ENCODE data around the gene RASD2.

RASD2 gene

GRCh38 chr22:35528927-35529326 is 11.7 kb upstream of the RASD2 start:
- no peaks in the 10 kb centered on the region for H3K36me3 ChIP-seq (ENCODE audit: control insufficient read depth in 1 of 2, insufficient read depth in 2 of 2, low read length in 2 of 2)
- H3K9ac ChIP-seq (ENCODE audit: low read length) = no peak overlapping the region
- no peak overlapping the region for H3K4ac ChIP-seq (ENCODE audit: low read depth, low read length)
- no peak overlapping the region for H3K4me2 ChIP-seq (ENCODE audit: low read length)
- no peaks in the 10 kb centered on the region for H3K27me3 ChIP-seq (ENCODE audit: insufficient read depth, low read length)
- H2AFZ ChIP-seq (ENCODE audit: insufficient read depth, low read length, poor library complexity) = no peak overlapping the region
- H3K79me1 ChIP-seq (ENCODE audit: low read length) = no peaks in the 10 kb centered on the region
- H3K79me2 ChIP-seq (ENCODE audit: control insufficient read depth, insufficient read depth, low read length, poor library complexity) = no peaks in the 10 kb centered on the region
- H2BK120ac ChIP-seq (ENCODE audit: insufficient read depth, low read length, poor library complexity) = no peak overlapping the region
- no CpG with 5 or more reads among the region's 2 CpGs for WGBS (ENCODE audit: extremely low coverage, insufficient coverage, insufficient read length)
- no peak overlapping the region for H2AK5ac ChIP-seq (ENCODE audit: low read length)
- H3K14ac ChIP-seq (ENCODE audit: low read length) = no peak overlapping the region
- no peak overlapping the region for H4K91ac ChIP-seq (ENCODE audit: low read depth, low read length)
- H3K23ac ChIP-seq (ENCODE audit: low read length) = no peak overlapping the region
- H3K27ac ChIP-seq (ENCODE audit: low read depth, low read length) = no peak overlapping the region
- DNase-seq = no peak
- H2BK12ac ChIP-seq (ENCODE audit: low read length) = no peak overlapping the region
- H4K12ac ChIP-seq (ENCODE audit: low read depth, low read length) = no peak overlapping the region
- no peak overlapping the region for H4K8ac ChIP-seq (ENCODE audit: low read depth, low read length)
- no peak overlapping the region for H2BK5ac ChIP-seq (ENCODE audit: low read depth, low read length, poor library complexity)
- no peaks in the 10 kb centered on the region for H3K4me1 ChIP-seq (ENCODE audit: control insufficient read depth in 1 of 2, insufficient read depth in 2 of 2, low read length in 2 of 2)
- no peak overlapping the region for H3K4me3 ChIP-seq (ENCODE audit: low read depth, low read length)
- H3K18ac ChIP-seq (ENCODE audit: low read length) = no peak overlapping the region
- peaks cover 1% of the 10 kb centered on the region for H3K9me3 ChIP-seq (ENCODE audit: insufficient read depth, low read depth, low read length)

GRCh38 chr22:35530700-35531099 is 9.9 kb upstream of the RASD2 start:
- Histone ChIP-seq H3K9ac (ENCODE audit: low read length) (no peak overlapping the region), H3K23ac (ENCODE audit: low read length) (no peak overlapping the region), H3K4me1 (ENCODE audit: control insufficient read depth in 1 of 2, insufficient read depth in 2 of 2, low read length in 2 of 2) (no peaks in the 10 kb centered on the region), H3K27ac (ENCODE audit: low read depth, low read length) (no peak overlapping the region), H3K9me3 (ENCODE audit: insufficient read depth, low read depth, low read length) (peaks cover 1% of the 10 kb centered on the region), H3K79me2 (ENCODE audit: control insufficient read depth, insufficient read depth, low read length, poor library complexity) (no peaks in the 10 kb centered on the region), H2BK5ac (ENCODE audit: low read depth, low read length, poor library complexity) (no peak overlapping the region), H3K14ac (ENCODE audit: low read length) (no peak overlapping the region), H4K8ac (ENCODE audit: low read depth, low read length) (no peak overlapping the region), H3K4me2 (ENCODE audit: low read length) (no peak overlapping the region), H4K91ac (ENCODE audit: low read depth, low read length) (no peak overlapping the region), H2BK120ac (ENCODE audit: insufficient read depth, low read length, poor library complexity) (no peak overlapping the region), H3K79me1 (ENCODE audit: low read length) (no peaks in the 10 kb centered on the region), H4K12ac (ENCODE audit: low read depth, low read length) (no peak overlapping the region), H2BK12ac (ENCODE audit: low read length) (no peak overlapping the region), H2AK5ac (ENCODE audit: low read length) (no peak overlapping the region), H3K36me3 (ENCODE audit: control insufficient read depth in 1 of 2, insufficient read depth in 2 of 2, low read length in 2 of 2) (no peaks in the 10 kb centered on the region), H3K27me3 (ENCODE audit: insufficient read depth, low read length) (no peaks in the 10 kb centered on the region), H3K4me3 (ENCODE audit: low read depth, low read length) (no peak overlapping the region), H3K4ac (ENCODE audit: low read depth, low read length) (no peak overlapping the region), H3K18ac (ENCODE audit: low read length) (no peak overlapping the region), H2AFZ (ENCODE audit: insufficient read depth, low read length, poor library complexity) (no peak overlapping the region)
- no CpG with 5 or more reads among the region's 4 CpGs for WGBS (ENCODE audit: extremely low coverage, insufficient coverage, insufficient read length)
- DNase-seq = no peak

- no peaks in the 10 kb centered on the region for H3K4me1 ChIP-seq (ENCODE audit: control insufficient read depth in 1 of 2, insufficient read depth in 2 of 2, low read length in 2 of 2)
- no peak overlapping the region for H3K9ac ChIP-seq (ENCODE audit: low read length)
- no peak overlapping the region for H4K91ac ChIP-seq (ENCODE audit: low read depth, low read length)
- H3K36me3 ChIP-seq (ENCODE audit: control insufficient read depth in 1 of 2, insufficient read depth in 2 of 2, low read length in 2 of 2) = no peaks in the 10 kb centered on the region
- no peak overlapping the region for H4K12ac ChIP-seq (ENCODE audit: low read depth, low read length)
- H3K9me3 ChIP-seq (ENCODE audit: insufficient read depth, low read depth, low read length) = peaks cover 1% of the 10 kb centered on the region
- H3K4me2 ChIP-seq (ENCODE audit: low read length) = no peak overlapping the region
- H4K8ac ChIP-seq (ENCODE audit: low read depth, low read length) = no peak overlapping the region
- H2AFZ ChIP-seq (ENCODE audit: insufficient read depth, low read length, poor library complexity) = no peak overlapping the region
- H2AK5ac ChIP-seq (ENCODE audit: low read length) = no peak overlapping the region
- WGBS (ENCODE audit: extremely low coverage, insufficient coverage, insufficient read length) = no CpG with 5 or more reads among the region's 6 CpGs
- no peaks in the 10 kb centered on the region for H3K79me2 ChIP-seq (ENCODE audit: control insufficient read depth, insufficient read depth, low read length, poor library complexity)
- H2BK120ac ChIP-seq (ENCODE audit: insufficient read depth, low read length, poor library complexity) = no peak overlapping the region
- H3K14ac ChIP-seq (ENCODE audit: low read length) = no peak overlapping the region
- H2BK5ac ChIP-seq (ENCODE audit: low read depth, low read length, poor library complexity) = no peak overlapping the region
- H3K4me3 ChIP-seq (ENCODE audit: low read depth, low read length) = no peak overlapping the region
- no peak overlapping the region for H3K18ac ChIP-seq (ENCODE audit: low read length)
- no peaks in the 10 kb centered on the region for H3K79me1 ChIP-seq (ENCODE audit: low read length)
- no peak overlapping the region for H2BK12ac ChIP-seq (ENCODE audit: low read length)
- no peak overlapping the region for H3K23ac ChIP-seq (ENCODE audit: low read length)
- DNase-seq = no peak
- no peaks in the 10 kb centered on the region for H3K27me3 ChIP-seq (ENCODE audit: insufficient read depth, low read length)
- no peak overlapping the region for H3K27ac ChIP-seq (ENCODE audit: low read depth, low read length)
- no peak overlapping the region for H3K4ac ChIP-seq (ENCODE audit: low read depth, low read length)
These were observed 9.4 kb upstream of the RASD2 start for GRCh38 chr22:35531202-35531601.

- H2AK5ac ChIP-seq (ENCODE audit: low read length) = no peak overlapping the region
- peaks cover 1% of the 10 kb centered on the region for H3K9me3 ChIP-seq (ENCODE audit: insufficient read depth, low read depth, low read length)
- H4K91ac ChIP-seq (ENCODE audit: low read depth, low read length) = no peak overlapping the region
- no peak overlapping the region for H3K23ac ChIP-seq (ENCODE audit: low read length)
- H3K4ac ChIP-seq (ENCODE audit: low read depth, low read length) = no peak overlapping the region
- H4K8ac ChIP-seq (ENCODE audit: low read depth, low read length) = no peak overlapping the region
- no peak overlapping the region for H3K27ac ChIP-seq (ENCODE audit: low read depth, low read length)
- no peaks in the 10 kb centered on the region for H3K79me1 ChIP-seq (ENCODE audit: low read length)
- H3K36me3 ChIP-seq (ENCODE audit: control insufficient read depth in 1 of 2, insufficient read depth in 2 of 2, low read length in 2 of 2) = no peaks in the 10 kb centered on the region
- H2BK5ac ChIP-seq (ENCODE audit: low read depth, low read length, poor library complexity) = no peak overlapping the region
- H3K18ac ChIP-seq (ENCODE audit: low read length) = no peak overlapping the region
- no CpG with 5 or more reads among the region's 2 CpGs for WGBS (ENCODE audit: extremely low coverage, insufficient coverage, insufficient read length)
- H4K12ac ChIP-seq (ENCODE audit: low read depth, low read length) = no peak overlapping the region
- no peak overlapping the region for H2BK120ac ChIP-seq (ENCODE audit: insufficient read depth, low read length, poor library complexity)
- no peak overlapping the region for H2BK12ac ChIP-seq (ENCODE audit: low read length)
- DNase-seq = no peak
- H2AFZ ChIP-seq (ENCODE audit: insufficient read depth, low read length, poor library complexity) = no peak overlapping the region
- no peak overlapping the region for H3K14ac ChIP-seq (ENCODE audit: low read length)
- no peak overlapping the region for H3K4me3 ChIP-seq (ENCODE audit: low read depth, low read length)
- no peaks in the 10 kb centered on the region for H3K27me3 ChIP-seq (ENCODE audit: insufficient read depth, low read length)
- no peaks in the 10 kb centered on the region for H3K79me2 ChIP-seq (ENCODE audit: control insufficient read depth, insufficient read depth, low read length, poor library complexity)
- H3K4me2 ChIP-seq (ENCODE audit: low read length) = no peak overlapping the region
- no peaks in the 10 kb centered on the region for H3K4me1 ChIP-seq (ENCODE audit: control insufficient read depth in 1 of 2, insufficient read depth in 2 of 2, low read length in 2 of 2)
- H3K9ac ChIP-seq (ENCODE audit: low read length) = no peak overlapping the region
These were observed 9.0 kb upstream of the RASD2 start for GRCh38 chr22:35531676-35532075.
